Kidney capillary endothelial cell (primary cell): ENCODE data around the gene IRF2BP1.
A peak's percentile ranks its signal among the peaks of the same experiment; 100 is the strongest.

Experiments
- DNase-seq: peaks from one replicate; pipeline ENCODE4 v3.0.0-alpha.2; 2018; ENCODE audit warnings: low spot score

Gene IRF2BP1

GRCh38 chr19:45862564-45863334, 23.2 kb downstream of the IRF2BP1 start, which contains the start of gene SYMPK:
Gene SYMPK (minus strand): TSS chr19:45863147. CDS start chr19:45854495, 8,652 bp downstream.
- peak; percentile 96 for DNase-seq

- DNase-seq, result no peak
Observed at GRCh38 chr19:45862271-45862563, 23.7 kb downstream of the IRF2BP1 start.

- DNase-seq, result no peak
Observed at GRCh38 chr19:45860359-45861259, 25.3 kb downstream of the IRF2BP1 start.

GRCh38 chr19:45854167-45854778, 31.7 kb downstream of the IRF2BP1 start:
- DNase-seq, result no peak

GRCh38 chr19:45852983-45853382, 33.0 kb downstream of the IRF2BP1 start:
- no peak for DNase-seq

- no peak for DNase-seq
Observed at GRCh38 chr19:45852145-45852750, 33.7 kb downstream of the IRF2BP1 start.

- no peak for DNase-seq
Observed at GRCh38 chr19:45848922-45849321, 37.0 kb downstream of the IRF2BP1 start.

GRCh38 chr19:45847663-45848062, 38.3 kb downstream of the IRF2BP1 start:
- no peak for DNase-seq

- DNase-seq, result no peak
Observed at GRCh38 chr19:45842198-45842597, 43.7 kb downstream of the IRF2BP1 start.

- DNase-seq, result no peak
Observed at GRCh38 chr19:45834970-45835369, 51.0 kb downstream of the IRF2BP1 start.
